Stomach (tissue), 4 donors: ENCODE measurements around the gene TAS1R2.

ENCODE experiments used
- EP300 ChIP-seq: sonication (generic); formaldehyde crosslinking; IDR thresholded peaks from one replicate; pipeline ENCODE4 v1.6.1; 2017; ENCODE audit warnings: antibody characterized with exemption
- POLR2A ChIP-seq, 4 donors: fragments of 450-650 bp; IDR thresholded peaks; one replicate each; pipeline ENCODE4 v1.6.1; 2016; ENCODE audit warnings: antibody characterized with exemption in 4 of 4, control low read depth in 2 of 4, mild to moderate bottlenecking in 1 of 4, moderate library complexity in 1 of 4
- POLR2AphosphoS5 ChIP-seq, 3 donors: sonication (generic); formaldehyde crosslinking; IDR thresholded peaks; one replicate each; pipeline ENCODE4 v1.6.1; 2016; ENCODE audit warnings: antibody characterized with exemption in 3 of 3
- TF ChIP-seq, protein P1 (sequence below), 7 experiments: fragments of 450-650 bp in 4 of 7; fragments of 200-600 bp in 3 of 7; sonication (generic) in 3 of 7; IDR thresholded peaks; one replicate each; pipeline ENCODE4 v1.5.1; 2016 to 2019; ENCODE audit warnings: antibody characterized with exemption in 7 of 7, control low read depth in 2 of 7, mild to moderate bottlenecking in 1 of 7

DNA sequence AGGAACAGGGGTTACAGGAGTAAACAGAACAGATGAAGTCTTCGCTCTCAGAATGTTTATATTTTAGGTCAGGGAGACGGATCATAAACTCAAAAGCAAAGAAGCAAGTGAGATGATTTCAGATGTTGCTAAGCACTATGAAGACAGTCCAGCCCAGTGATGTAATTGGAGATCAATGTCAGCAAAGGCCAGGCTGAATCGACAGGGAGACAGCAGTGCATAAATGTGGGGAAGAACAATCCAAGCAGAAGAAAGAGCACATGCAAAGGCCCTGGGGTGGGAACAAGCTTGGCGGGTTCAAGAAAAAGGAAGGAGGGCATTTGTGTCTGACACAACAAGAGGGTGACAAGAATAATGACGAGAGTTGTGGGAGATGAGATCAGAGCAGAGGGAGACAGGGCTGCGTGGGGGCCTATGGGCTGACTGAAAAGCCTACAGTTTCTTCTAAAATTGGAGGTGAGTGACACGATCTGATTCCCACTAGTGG lies 47.0 kb downstream of the TAS1R2 start:
- TF ChIP-seq, protein P1, sequence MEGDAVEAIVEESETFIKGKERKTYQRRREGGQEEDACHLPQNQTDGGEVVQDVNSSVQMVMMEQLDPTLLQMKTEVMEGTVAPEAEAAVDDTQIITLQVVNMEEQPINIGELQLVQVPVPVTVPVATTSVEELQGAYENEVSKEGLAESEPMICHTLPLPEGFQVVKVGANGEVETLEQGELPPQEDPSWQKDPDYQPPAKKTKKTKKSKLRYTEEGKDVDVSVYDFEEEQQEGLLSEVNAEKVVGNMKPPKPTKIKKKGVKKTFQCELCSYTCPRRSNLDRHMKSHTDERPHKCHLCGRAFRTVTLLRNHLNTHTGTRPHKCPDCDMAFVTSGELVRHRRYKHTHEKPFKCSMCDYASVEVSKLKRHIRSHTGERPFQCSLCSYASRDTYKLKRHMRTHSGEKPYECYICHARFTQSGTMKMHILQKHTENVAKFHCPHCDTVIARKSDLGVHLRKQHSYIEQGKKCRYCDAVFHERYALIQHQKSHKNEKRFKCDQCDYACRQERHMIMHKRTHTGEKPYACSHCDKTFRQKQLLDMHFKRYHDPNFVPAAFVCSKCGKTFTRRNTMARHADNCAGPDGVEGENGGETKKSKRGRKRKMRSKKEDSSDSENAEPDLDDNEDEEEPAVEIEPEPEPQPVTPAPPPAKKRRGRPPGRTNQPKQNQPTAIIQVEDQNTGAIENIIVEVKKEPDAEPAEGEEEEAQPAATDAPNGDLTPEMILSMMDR (IDR thresholded peaks at IDR 0.05), result no peak
- TF ChIP-seq POLR2A (IDR thresholded peaks at IDR 0.05) (no peak), POLR2AphosphoS5 (IDR thresholded peaks at IDR 0.05) (no peak), EP300 (no peak)
